ENCODE measurements around the gene CDR2. TPM values are rescaled to one million over a fixed set of nuclear protein-coding genes. Genes with fewer than 3 reads are reported as not detected.
A peak's percentile ranks its signal among the peaks of the same experiment; 100 is the strongest.

The CDR2 gene
- total and polyA plus RNA-seq, 8 donors = 7.9 to 15.5 (median 9.1) TPM

DNA sequence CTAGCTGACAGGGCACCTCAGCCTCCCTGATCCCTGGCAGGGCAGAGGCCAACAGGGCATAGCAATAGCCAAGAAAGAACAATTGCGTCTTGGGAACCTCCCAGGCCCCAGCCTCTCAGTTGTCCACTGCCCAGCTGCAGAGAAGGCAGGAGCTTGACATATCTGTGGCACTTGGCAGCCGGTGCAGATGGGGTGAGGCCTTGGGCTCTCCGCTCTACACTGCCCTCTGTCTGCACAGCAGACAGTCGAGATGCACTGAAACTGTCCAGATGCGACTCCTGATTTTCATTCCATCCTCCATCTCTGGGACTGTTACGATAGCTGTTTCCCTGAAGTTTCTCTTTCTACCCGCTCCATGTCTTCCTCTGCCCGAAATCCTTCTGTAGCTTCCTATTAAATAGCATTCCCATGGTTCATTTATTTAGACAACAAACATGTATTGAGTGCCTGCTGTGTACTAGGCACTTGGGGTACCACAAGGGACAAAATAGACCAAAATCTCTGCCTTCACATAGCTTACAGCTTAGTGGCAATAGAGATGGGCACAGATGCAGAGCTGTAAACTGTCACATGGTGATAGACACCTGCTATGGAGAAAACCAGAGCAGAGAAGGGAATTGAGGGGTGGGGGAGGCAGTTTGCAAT is 73.9 kb downstream of the CDR2 start:
- peaks cover 0 to 2% (median 0%) of the 10 kb centered on the region in 4 donors for H3K27me3 ChIP-seq
- no peak overlapping the region for H3K4me3 ChIP-seq
- H3K36me3 ChIP-seq = no peaks in the 10 kb centered on the region
- WGBS, 2 donors = 41 to 42% methylated on average over 8 of the region's 8 CpGs
- peak in 3 of 4 donors; percentile 20 to 32 (median 20) for TF ChIP-seq CTCF (IDR thresholded peaks at IDR 0.05)
- H3K4me1 ChIP-seq = peaks cover 4 to 14% (median 9%) of the 10 kb centered on the region in 3 donors
- no peaks in the 10 kb centered on the region for H3K9me3 ChIP-seq
- intact Hi-C loops (cut with DNase I) = no loop called here
- H3K27ac ChIP-seq = no peak overlapping the region
- ATAC-seq (peak in 2 of 4 donors; percentile 14 to 20), FAIRE-seq (no peak), DNase-seq (peak; percentile 65 to 84 (median 69))

GRCh38 chr16:22299036-22299435 is 75.4 kb downstream of the CDR2 start:
- WGBS, 2 donors = 89 to 95% methylated on average over 1 of the region's 1 CpG
- no peak for ATAC-seq
- Histone ChIP-seq H3K9me3 (no peaks in the 10 kb centered on the region), H3K27me3 (peaks cover 0 to 2% (median 0%) of the 10 kb centered on the region in 4 donors), H3K4me3 (peak overlapping the region in 1 of 4 donors; percentile 70), H3K27ac (peak overlapping the region in 1 of 4 donors; percentile 95), H3K4me1 (peaks cover 4 to 14% (median 9%) of the 10 kb centered on the region in 3 donors), H3K36me3 (no peaks in the 10 kb centered on the region)
- no peak for FAIRE-seq
- intact Hi-C loops (cut with DNase I) = loop anchor here in 2 of 3 donors (5.0 to 10.0 kb wide), 2 partner anchors 102 to 294 kb away; partner anchors contain the start of genes MOSMO (in 1 of the 2) and PDZD9 (in 1 of the 2)
- no peak for DNase-seq
- TF ChIP-seq CTCF (IDR thresholded peaks at IDR 0.05) = no peak

DNA sequence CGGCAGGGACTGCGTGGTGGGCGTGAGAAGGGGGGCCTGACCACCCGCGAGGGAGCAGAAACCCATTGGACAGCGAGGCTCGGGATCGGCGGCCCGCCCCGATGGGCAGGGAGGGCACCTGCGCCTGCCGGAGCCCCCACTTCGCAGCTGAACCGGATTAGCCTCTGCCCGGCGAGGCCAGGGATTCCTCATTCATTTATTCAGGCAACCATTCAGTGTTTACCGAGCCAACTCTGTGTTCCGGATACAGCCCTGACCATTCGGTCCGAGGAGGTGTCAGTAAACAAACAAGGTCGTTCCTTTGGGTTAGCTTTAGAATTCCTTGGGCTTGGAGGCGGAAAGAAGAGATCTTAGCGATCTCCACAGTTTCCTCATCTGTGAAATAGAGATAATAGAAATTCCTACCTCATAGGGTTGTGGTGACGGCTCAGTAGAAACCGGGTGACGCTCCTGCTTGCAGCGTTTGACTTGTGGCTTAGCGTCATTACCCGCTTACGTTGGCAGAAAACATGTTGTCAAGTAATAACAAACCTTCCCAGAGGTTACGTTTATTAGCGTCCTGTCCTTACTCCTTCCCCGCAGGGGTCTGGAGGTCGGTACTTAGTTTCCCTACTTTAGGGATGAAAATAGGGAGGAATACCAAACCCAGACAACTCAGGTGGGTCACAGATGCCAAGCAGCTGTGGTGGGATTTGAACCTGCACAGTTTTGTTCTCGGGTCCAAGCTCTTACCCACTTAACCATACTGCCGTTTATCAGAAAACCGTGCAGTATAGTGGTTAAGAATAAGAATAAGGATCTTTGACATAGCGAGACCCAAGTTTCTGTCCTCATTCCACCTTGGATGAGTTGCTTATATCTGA is 76.3 kb downstream of the CDR2 start:
- 0% methylated on average over 38 to 39 of the region's 39 CpGs for WGBS, 2 donors
- ATAC-seq = peak; percentile 46 to 66 (median 56)

More for the DNA sequence above, 76.3 kb downstream of the CDR2 start:
- no peaks in the 10 kb centered on the region for H3K36me3 ChIP-seq
- H3K27ac ChIP-seq = peak overlapping the region; percentile 95 to 98 (median 96)
- no peak for TF ChIP-seq CTCF (IDR thresholded peaks at IDR 0.05)
- FAIRE-seq (no peak), DNase-seq (peak in 5 of 6 donors; percentile 69 to 89 (median 81))
- no peaks in the 10 kb centered on the region for H3K9me3 ChIP-seq
- peaks cover 0 to 2% (median 0%) of the 10 kb centered on the region in 4 donors for H3K27me3 ChIP-seq
- peak overlapping the region; percentile 70 to 98 (median 96) for H3K4me3 ChIP-seq
- intact Hi-C loops (cut with DNase I) = loop anchor here in 2 of 3 donors (5.0 to 10.0 kb wide), 2 partner anchors 101 to 293 kb away; partner anchors contain the start of genes MOSMO (in 1 of the 2) and PDZD9 (in 1 of the 2)
- peaks cover 4 to 14% (median 9%) of the 10 kb centered on the region in 3 donors for H3K4me1 ChIP-seq
